HCT116 (cell line): ENCODE measurements around the gene SLC6A13. TPM values are rescaled to one million over a fixed set of nuclear protein-coding genes. Genes with fewer than 3 reads are reported as not detected.

Source experiments
- ATAC-seq: fragments of 200-7000 bp; cut with Tn5 transposase; 2 replicates; pipeline ENCODE4 v1.9.1; 2020; ENCODE audit warnings: mild to moderate bottlenecking, moderate library complexity
- BruUV-seq: library from RNA; stranded (reverse); fragments of 400-500 nt; replicated peaks from 2 replicates; lab custom pipeline; 2021; lab: Mats Ljungman, UMichigan
- CTCF ChIA-PET: fragments of 300-600 bp; sonication (Branson Sonifier 250); formaldehyde crosslinking; loops from one replicate; lab custom pipeline; 2021; ENCODE audit warnings: antibody characterized with exemption; lab: Charles Lee
- POLR2A ChIA-PET: fragments of 300-600, 350-600 bp; sonication (Branson Sonifier 250); formaldehyde crosslinking; loops from one replicate; lab custom pipeline; 2021; ENCODE audit warnings: antibody characterized with exemption; lab: Charles Lee
- RAD21 ChIA-PET, 2 experiments: fragments of 300-600 bp; sonication (Branson Sonifier 250); formaldehyde crosslinking; loops; one replicate each; lab custom pipeline; 2023; ENCODE audit warnings: low total read pairs in 2 of 2; ENCODE audit not compliant: uncharacterized antibody in 2 of 2, unreplicated experiment in 2 of 2, low non-redundant PET in 1 of 2; lab: Charles Lee
- DNase-seq: peaks from one replicate; pipeline ENCODE4 v3.0.0-alpha.2; 2010; ENCODE audit warnings: low read depth, low spot score
- H2AFZ ChIP-seq: fragments of 200-600 bp; shearing (Covaris generic), sonication (generic); 2 replicates; pipeline ENCODE4 v1.6.1; 2017; ENCODE audit warnings: low read depth, mixed run types, mixed read lengths, antibody characterized with exemption, low read length; ENCODE audit not compliant: poor library complexity, severe bottlenecking
- H3K27ac ChIP-seq: 2 replicates; pipeline ENCODE4 v1.5.1; 2012; ENCODE audit warnings: low read depth, low read length
- H3K27me3 ChIP-seq: fragments of 200-600 bp; sonication (generic); 2 replicates; pipeline ENCODE4 v1.6.1; 2016; ENCODE audit warnings: mixed run types, low read length, mixed read lengths; ENCODE audit not compliant: insufficient read depth
- H3K36me3 ChIP-seq, 2 experiments: fragments of 200-500 bp in 1 of 2; fragments of 200-600 bp in 1 of 2; sonication (Bioruptor generic) in 1 of 2; sonication (generic) in 1 of 2; 2 replicates each; pipeline versions ENCODE4 v1.5.1 to v1.6.1; 2014 to 2016; ENCODE audit warnings: low read length in 2 of 2, inconsistent platforms in 1 of 2, mixed read lengths in 1 of 2, mixed run types in 1 of 2; ENCODE audit not compliant: insufficient read depth in 2 of 2, control insufficient read depth in 1 of 2
- H3K4me1 ChIP-seq, 2 experiments: fragments of 200-600 bp in 1 of 2; sonication (generic) in 1 of 2; 2 replicates each; pipeline versions ENCODE4 v1.5.1 to v1.6.1; 2012 to 2017; ENCODE audit warnings: low read length in 2 of 2, inconsistent platforms in 1 of 2, mild to moderate bottlenecking in 1 of 2, mixed read lengths in 1 of 2, mixed run types in 1 of 2, moderate library complexity in 1 of 2; ENCODE audit not compliant: insufficient read depth in 2 of 2, control insufficient read depth in 1 of 2
- H3K4me2 ChIP-seq: fragments of 200-600 bp; sonication (generic); 2 replicates; pipeline ENCODE4 v1.6.1; 2017; ENCODE audit warnings: mixed run types, low read length, mixed read lengths
- H3K4me3 ChIP-seq, 2 experiments: fragments of 200-600 bp in 1 of 2; sonication (generic) in 1 of 2; replicated peaks in 1 of 2; 2 replicates each; pipeline ENCODE4 v1.5.1; 2011 to 2016; ENCODE audit warnings: low read length in 2 of 2, control low read depth in 1 of 2, low read depth in 1 of 2, mild to moderate bottlenecking in 1 of 2, mixed read lengths in 1 of 2, mixed run types in 1 of 2
- H3K79me2 ChIP-seq: fragments of 200-600 bp; sonication (generic); 2 replicates; pipeline ENCODE4 v1.6.1; 2017; ENCODE audit warnings: mild to moderate bottlenecking, mixed run types, low read length, moderate library complexity, mixed read lengths; ENCODE audit not compliant: insufficient read depth
- H3K9ac ChIP-seq: fragments of 200-600 bp; sonication (generic); 2 replicates; pipeline ENCODE4 v1.6.1; 2016; ENCODE audit warnings: low read length, mixed read lengths
- H3K9me2 ChIP-seq: fragments of 200-600 bp; sonication (generic), shearing (Covaris generic); 2 replicates; pipeline ENCODE4 v1.6.1; 2017; ENCODE audit warnings: mixed run types, mild to moderate bottlenecking, moderate library complexity; ENCODE audit not compliant: insufficient read depth
- H3K9me3 ChIP-seq, 2 experiments: fragments of 200-500 bp in 1 of 2; fragments of 200-600 bp in 1 of 2; sonication (Bioruptor generic) in 1 of 2; sonication (generic) in 1 of 2; 2 replicates each; pipeline ENCODE4 v1.6.1; 2014 to 2017; ENCODE audit warnings: low read length in 2 of 2, mixed read lengths in 2 of 2, inconsistent platforms in 1 of 2, low read depth in 1 of 2, mild to moderate bottlenecking in 1 of 2, mixed run types in 1 of 2, moderate library complexity in 1 of 2; ENCODE audit not compliant: control insufficient read depth in 1 of 2, insufficient read depth in 1 of 2
- H4K20me1 ChIP-seq: fragments of 200-600 bp; sonication (generic), shearing (Covaris generic); 2 replicates; pipeline ENCODE4 v1.6.1; 2017; ENCODE audit warnings: mixed run types, mild to moderate bottlenecking, moderate library complexity; ENCODE audit not compliant: insufficient read depth
- CBX3 ChIP-seq: IDR thresholded peaks from 2 replicates; pipeline ENCODE4 v1.6.1; 2012; ENCODE audit warnings: low read depth
- CTCF ChIP-seq, 3 experiments: fragments of 200-600 bp in 1 of 3; sonication (generic) in 1 of 3; IDR thresholded peaks in 2 of 3; conservative IDR thresholded peaks in 1 of 3; 2 replicates each; pipeline ENCODE4 v1.5.1; 2012 to 2017; ENCODE audit warnings: low read depth in 2 of 3, low read length in 2 of 3, antibody characterized with exemption in 1 of 3, borderline replicate concordance in 1 of 3, control low read depth in 1 of 3, mild to moderate bottlenecking in 1 of 3, mixed read lengths in 1 of 3, mixed run types in 1 of 3, moderate library complexity in 1 of 3; ENCODE audit not compliant: insufficient read depth in 1 of 3
- ELF1 ChIP-seq: IDR thresholded peaks from 2 replicates; pipeline ENCODE4 v1.6.1; 2012; ENCODE audit warnings: low read depth, borderline replicate concordance
- EZH2 ChIP-seq: fragments of 200-600 bp; sonication (generic); IDR thresholded peaks from 2 replicates; pipeline ENCODE4 v1.6.1; 2017; ENCODE audit warnings: antibody characterized with exemption, mixed run types
- FOSL1 ChIP-seq: IDR thresholded peaks from 2 replicates; pipeline ENCODE4 v1.6.1; 2012; ENCODE audit warnings: low read depth
- JUND ChIP-seq: IDR thresholded peaks from 2 replicates; pipeline ENCODE4 v1.6.1; 2012
- POLR2AphosphoS5 ChIP-seq: IDR thresholded peaks from 2 replicates; pipeline ENCODE4 v1.6.1; 2011; ENCODE audit warnings: mild to moderate bottlenecking, low read depth, low read length, moderate library complexity
- ZBTB33 ChIP-seq: IDR thresholded peaks from 2 replicates; pipeline ENCODE4 v1.6.1; 2011; ENCODE audit warnings: mild to moderate bottlenecking, low read length, moderate library complexity; ENCODE audit not compliant: insufficient replicate concordance; ENCODE audit errors: extremely low read depth
- intact Hi-C: fragments of 100-400 bp; cut with micrococcal nuclease; formaldehyde crosslinking; loops from 2 replicates; pipeline ENCODE4 v1.10.0; 2022
- total RNA-seq: library from RNA; stranded (reverse); gene quantifications from one replicate; pipeline ENCODE4 v1.2.1, GENCODE V29; 2021; ENCODE audit not compliant: unreplicated experiment

SLC6A13 gene
- total RNA-seq, 1 experiment from 2014 or later: 0.39 TPM

- POLR2A ChIA-PET: no interaction called here
- CTCF ChIA-PET: no interaction called here
- Histone ChIP-seq H3K4me3 (no peak overlapping the region), H3K79me2 (no peaks in the 10 kb centered on the region), H4K20me1 (no peaks in the 10 kb centered on the region), H3K9me3 (no peaks in the 10 kb centered on the region), H3K4me1 (no peaks in the 10 kb centered on the region), H3K27me3 (no peaks in the 10 kb centered on the region), H3K27ac (no peak overlapping the region), H3K36me3 (no peaks in the 10 kb centered on the region), H2AFZ (no peak overlapping the region), H3K9me2 (no peaks in the 10 kb centered on the region), H3K4me2 (no peak overlapping the region), H3K9ac (no peak overlapping the region)
- RAD21 ChIA-PET: no interaction called here
- no peak for DNase-seq
- TF ChIP-seq FOSL1: no peak
- TF ChIP-seq CBX3: no peak
- no peak for TF ChIP-seq ELF1
- no peak for TF ChIP-seq POLR2AphosphoS5
- no peak for TF ChIP-seq CTCF (IDR thresholded peaks at IDR 0.05 in 2 of 3, conservative IDR thresholded peaks at IDR 0.05 in 1 of 3; ENCODE audit: borderline replicate concordance in 1 of 3, insufficient read depth in 1 of 3, low read depth in 2 of 3, low read length in 2 of 3)
- no peak for TF ChIP-seq ZBTB33
- no peak for TF ChIP-seq JUND
- TF ChIP-seq EZH2: no peak
- BruUV-seq: no TSS peak
- intact Hi-C loops: no loop called here
- ATAC-seq: no peak
Measured at GRCh38 chr12:275812-276211, 13.2 kb upstream of the SLC6A13 start.
